ENCODE data around the gene PIK3R3.
A peak's percentile ranks its signal among the peaks of the same experiment; 100 is the strongest.
"Not testable (repeated sequence)": the region's sequence is repeated elsewhere in the genome, so short reads cannot be mapped to it uniquely, and the experiment has no call there.

The PIK3R3 gene

DNA sequence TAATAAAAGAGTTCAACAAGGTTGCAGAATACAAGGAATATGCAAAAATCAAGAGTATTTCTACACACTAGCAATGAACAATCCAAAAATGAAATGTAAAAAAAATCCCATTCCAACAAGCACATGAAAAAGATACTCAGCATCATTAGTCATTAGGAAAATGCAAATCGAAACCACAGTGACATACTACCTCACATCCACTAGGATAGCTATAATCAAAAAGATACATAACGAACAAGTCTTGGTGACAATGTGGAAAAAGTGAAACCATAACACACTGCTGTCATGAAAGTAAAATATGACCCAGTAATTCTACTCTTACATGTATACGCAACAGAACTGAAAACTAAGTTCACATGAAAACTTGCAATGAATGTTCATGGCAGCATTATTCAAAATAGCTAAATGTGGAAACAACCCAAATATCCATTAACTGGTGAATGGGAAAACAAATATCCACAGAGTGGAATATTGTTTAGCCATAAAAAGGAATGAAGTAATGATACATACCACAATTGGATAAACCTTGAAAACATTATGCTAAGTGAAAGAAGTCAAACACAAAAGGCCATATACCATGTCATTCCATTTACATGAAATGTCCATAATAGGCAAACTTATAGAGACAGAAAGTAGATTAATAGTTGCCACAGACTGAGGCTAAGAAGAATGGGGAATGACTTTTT, 34.3 kb downstream of the PIK3R3 start:
- H3K4me3 Mint-ChIP-seq: no peak overlapping the region
- H3K9me3 Mint-ChIP-seq: peaks cover 8% of the 10 kb centered on the region
- peaks cover 19% of the 10 kb centered on the region for H3K4me1 Mint-ChIP-seq (ENCODE audit: low read depth)
- peaks cover 4% of the 10 kb centered on the region for H3K36me3 Mint-ChIP-seq (ENCODE audit: low read depth)
- no peaks in the 10 kb centered on the region for H3K27me3 Mint-ChIP-seq
- peak overlapping the region; percentile 26 for H3K27ac Mint-ChIP-seq

DNA sequence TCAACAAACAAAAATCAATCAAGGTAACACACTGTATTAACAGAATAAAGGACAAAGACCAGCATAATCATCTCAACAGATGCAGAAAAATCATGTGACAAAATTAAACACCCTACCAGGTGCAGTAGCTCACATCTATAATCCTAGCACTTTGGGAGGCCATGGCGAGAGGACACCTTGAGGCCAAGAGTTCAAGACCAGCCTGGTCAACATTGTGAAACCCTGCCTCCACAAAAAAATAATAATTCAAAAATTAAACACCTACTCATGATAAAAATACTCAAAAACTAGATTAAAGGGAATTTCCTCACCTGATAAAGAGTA, 35.3 kb downstream of the PIK3R3 start:
- Mint-ChIP-seq H3K36me3 (ENCODE audit: low read depth) (peaks cover 4% of the 10 kb centered on the region), H3K27me3 (peaks cover 4% of the 10 kb centered on the region), H3K4me1 (ENCODE audit: low read depth) (peaks cover 15% of the 10 kb centered on the region), H3K4me3 (no peak overlapping the region), H3K9me3 (peaks cover 8% of the 10 kb centered on the region), H3K27ac (no peak overlapping the region)

GRCh38 chr1:46096269-46097148, 35.9 kb downstream of the PIK3R3 start:
- Mint-ChIP-seq H3K36me3 (ENCODE audit: low read depth) (peaks cover 4% of the 10 kb centered on the region), H3K27ac (no peak overlapping the region), H3K9me3 (peaks cover 7% of the 10 kb centered on the region), H3K27me3 (peaks cover 4% of the 10 kb centered on the region), H3K4me3 (no peak overlapping the region), H3K4me1 (ENCODE audit: low read depth) (peaks cover 15% of the 10 kb centered on the region)

GRCh38 chr1:46095110-46095509, 37.3 kb downstream of the PIK3R3 start:
- not testable (repeated sequence) for H3K27me3 Mint-ChIP-seq; H3K9me3 Mint-ChIP-seq; H3K27ac Mint-ChIP-seq; H3K36me3 Mint-ChIP-seq (ENCODE audit: low read depth); H3K4me3 Mint-ChIP-seq
- peaks cover 15% of the 10 kb centered on the region for H3K4me1 Mint-ChIP-seq (ENCODE audit: low read depth)

DNA sequence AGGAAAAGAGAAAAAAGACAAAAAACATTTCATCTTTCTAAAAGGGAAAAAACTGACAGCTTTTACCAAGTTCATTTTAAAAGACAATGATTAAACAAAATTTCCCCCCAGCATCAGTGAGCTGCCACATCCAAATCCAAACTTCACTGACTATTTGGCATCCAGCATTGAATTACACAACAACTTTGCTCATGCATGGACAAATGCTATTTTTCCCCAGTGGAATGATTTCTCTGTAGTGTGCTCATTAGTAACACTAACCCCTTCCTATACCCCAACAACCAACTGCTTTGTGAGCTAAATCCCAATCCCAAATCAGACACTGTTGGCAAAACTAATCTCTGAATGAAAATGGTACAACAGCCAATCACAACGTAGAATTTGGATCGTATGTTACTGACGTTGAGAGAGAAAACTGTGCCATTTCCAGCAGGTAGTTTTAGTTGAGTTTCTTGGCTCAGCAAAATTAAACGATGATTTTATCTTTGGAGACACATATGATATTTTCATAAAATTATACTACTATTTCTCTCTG, 37.9 kb downstream of the PIK3R3 start:
- Mint-ChIP-seq H3K9me3 (peaks cover 4% of the 10 kb centered on the region), H3K4me3 (no peak overlapping the region), H3K27ac (no peak overlapping the region)

DNA sequence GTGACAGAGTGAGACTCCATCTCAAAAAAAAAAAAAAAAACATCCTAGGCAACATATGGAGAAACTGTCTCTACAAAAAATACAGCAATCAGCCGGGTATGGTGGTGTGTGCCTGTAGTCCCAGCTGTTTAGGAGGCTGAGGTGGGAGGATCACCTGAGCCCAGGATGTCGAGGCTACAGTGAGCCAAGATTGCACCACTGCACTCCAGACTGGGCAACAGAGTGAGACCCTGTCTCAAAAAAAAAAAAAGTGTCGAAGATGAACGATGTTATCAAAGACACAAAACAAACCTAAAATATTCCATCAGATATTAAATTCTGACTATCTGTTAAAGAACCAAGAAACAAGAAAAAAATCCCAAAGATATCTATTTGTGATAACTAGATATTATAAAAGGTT, 38.6 kb downstream of the PIK3R3 start:
- not testable (repeated sequence) for H3K27ac Mint-ChIP-seq; H3K9me3 Mint-ChIP-seq; H3K4me3 Mint-ChIP-seq; H3K36me3 Mint-ChIP-seq (ENCODE audit: low read depth); H3K27me3 Mint-ChIP-seq
- peaks cover 15% of the 10 kb centered on the region for H3K4me1 Mint-ChIP-seq (ENCODE audit: low read depth)

More for the DNA sequence above, 37.9 kb downstream of the PIK3R3 start:
- Mint-ChIP-seq H3K27me3 (peaks cover 4% of the 10 kb centered on the region), H3K4me1 (ENCODE audit: low read depth) (peaks cover 15% of the 10 kb centered on the region), H3K36me3 (ENCODE audit: low read depth) (peaks cover 4% of the 10 kb centered on the region)

GRCh38 chr1:46087891-46088290, 44.5 kb downstream of the PIK3R3 start:
- H3K27me3 Mint-ChIP-seq: peaks cover 4% of the 10 kb centered on the region
- no peak overlapping the region for H3K4me3 Mint-ChIP-seq
- H3K36me3 Mint-ChIP-seq (ENCODE audit: low read depth): no peaks in the 10 kb centered on the region
- no peak overlapping the region for H3K27ac Mint-ChIP-seq
- H3K9me3 Mint-ChIP-seq: no peaks in the 10 kb centered on the region
- no peaks in the 10 kb centered on the region for H3K4me1 Mint-ChIP-seq (ENCODE audit: low read depth)

GRCh38 chr1:46086576-46086975, 45.9 kb downstream of the PIK3R3 start:
- no peaks in the 10 kb centered on the region for H3K27me3 Mint-ChIP-seq
- no peaks in the 10 kb centered on the region for H3K9me3 Mint-ChIP-seq
- H3K36me3 Mint-ChIP-seq (ENCODE audit: low read depth): no peaks in the 10 kb centered on the region
- H3K27ac Mint-ChIP-seq: no peak overlapping the region
- no peaks in the 10 kb centered on the region for H3K4me1 Mint-ChIP-seq (ENCODE audit: low read depth)
- no peak overlapping the region for H3K4me3 Mint-ChIP-seq

- Mint-ChIP-seq H3K9me3 (no peaks in the 10 kb centered on the region), H3K4me3 (no peak overlapping the region), H3K27me3 (no peaks in the 10 kb centered on the region), H3K36me3 (ENCODE audit: low read depth) (no peaks in the 10 kb centered on the region), H3K4me1 (ENCODE audit: low read depth) (no peaks in the 10 kb centered on the region), H3K27ac (no peak overlapping the region)
Observed at GRCh38 chr1:46084553-46085451, 47.6 kb downstream of the PIK3R3 start.

DNA sequence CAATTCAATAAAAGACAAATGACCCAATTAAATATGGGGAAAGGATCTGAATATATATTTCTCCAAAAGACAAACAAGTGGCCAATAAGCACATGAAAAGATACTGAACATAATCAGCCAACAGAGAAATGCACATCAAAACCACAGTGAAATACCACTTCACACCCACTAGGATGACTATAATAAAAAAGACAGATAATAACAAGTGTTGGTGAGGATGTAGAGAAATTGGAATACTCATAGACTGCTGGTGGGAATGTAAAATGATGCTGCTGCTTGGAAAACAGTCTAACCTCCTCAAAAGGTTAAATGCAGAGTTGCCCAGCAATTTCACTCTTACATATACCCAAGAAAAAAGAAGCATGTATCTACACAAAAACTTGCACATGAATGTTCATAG, 48.9 kb downstream of the PIK3R3 start:
- no peaks in the 10 kb centered on the region for H3K4me1 Mint-ChIP-seq (ENCODE audit: low read depth)
- peaks cover 4% of the 10 kb centered on the region for H3K27me3 Mint-ChIP-seq
- H3K27ac Mint-ChIP-seq: no peak overlapping the region
- no peaks in the 10 kb centered on the region for H3K36me3 Mint-ChIP-seq (ENCODE audit: low read depth)
- H3K9me3 Mint-ChIP-seq: no peaks in the 10 kb centered on the region
- no peak overlapping the region for H3K4me3 Mint-ChIP-seq

DNA sequence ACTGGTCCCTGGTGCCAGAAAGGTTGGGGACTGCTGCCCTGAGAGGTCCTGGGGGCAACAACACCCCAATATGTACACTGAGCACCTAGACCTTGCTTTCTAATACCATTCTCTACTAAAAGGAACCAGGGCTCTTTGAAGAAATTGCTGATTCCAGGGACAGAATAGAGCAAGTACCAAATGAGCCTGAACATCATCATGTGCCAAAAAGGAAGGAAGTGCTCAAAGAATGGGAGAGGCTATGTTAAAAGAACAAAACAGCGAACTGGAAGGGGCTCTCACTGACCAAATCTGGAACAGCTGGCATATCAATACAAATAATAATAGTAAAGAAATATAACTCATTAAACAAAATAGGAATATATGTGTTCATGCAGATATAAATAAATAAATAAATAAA, 50.8 kb downstream of the PIK3R3 start:
- H3K36me3 Mint-ChIP-seq (ENCODE audit: low read depth): no peaks in the 10 kb centered on the region
- H3K27me3 Mint-ChIP-seq: peaks cover 4% of the 10 kb centered on the region
- H3K4me3 Mint-ChIP-seq: no peak overlapping the region
- no peaks in the 10 kb centered on the region for H3K4me1 Mint-ChIP-seq (ENCODE audit: low read depth)
- H3K9me3 Mint-ChIP-seq: no peaks in the 10 kb centered on the region
- no peak overlapping the region for H3K27ac Mint-ChIP-seq

DNA sequence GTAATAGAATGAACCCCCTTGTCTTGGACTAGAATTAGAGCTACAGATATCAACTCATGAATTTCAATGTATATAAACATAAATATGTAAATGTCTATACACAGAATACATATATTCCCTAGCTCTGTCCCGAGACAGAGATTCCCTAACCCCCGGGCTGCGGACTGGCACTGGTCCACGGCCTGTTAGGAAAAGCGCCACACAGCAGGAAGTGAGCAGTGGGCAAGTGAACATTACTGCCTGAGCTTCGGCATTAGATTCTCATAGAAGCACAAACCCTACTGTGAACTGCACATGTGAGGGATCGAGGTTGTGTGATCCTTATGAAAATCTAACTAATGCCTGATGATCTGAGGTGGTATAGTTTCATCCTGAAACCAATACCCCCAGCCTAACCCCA, 51.2 kb downstream of the PIK3R3 start:
- no peaks in the 10 kb centered on the region for H3K9me3 Mint-ChIP-seq
- H3K4me3 Mint-ChIP-seq: no peak overlapping the region
- H3K36me3 Mint-ChIP-seq (ENCODE audit: low read depth): peaks cover under 1% of the 10 kb centered on the region
- no peak overlapping the region for H3K27ac Mint-ChIP-seq
- no peaks in the 10 kb centered on the region for H3K4me1 Mint-ChIP-seq (ENCODE audit: low read depth)
- H3K27me3 Mint-ChIP-seq: peaks cover 4% of the 10 kb centered on the region

DNA sequence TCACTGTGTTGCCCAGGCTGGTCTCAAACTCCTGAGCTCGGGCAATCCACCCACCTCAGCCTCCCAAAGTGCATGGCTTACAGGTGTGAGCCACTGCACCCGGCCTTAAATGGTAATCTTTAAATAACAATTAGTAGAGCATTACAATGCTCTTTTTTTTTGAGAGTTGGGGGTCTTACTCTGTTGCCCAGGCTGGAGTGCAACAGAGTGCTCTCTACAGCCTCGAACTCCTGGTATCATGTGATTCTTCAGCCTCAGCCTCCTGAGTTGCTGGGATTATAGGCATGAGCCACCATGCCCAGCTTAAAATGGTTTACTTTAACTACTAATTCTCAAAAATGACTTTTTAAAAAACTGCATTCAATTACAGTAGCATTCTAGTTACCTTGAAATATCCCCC, 52.2 kb downstream of the PIK3R3 start:
- H3K4me3 Mint-ChIP-seq: no peak overlapping the region
- peaks cover 4% of the 10 kb centered on the region for H3K27me3 Mint-ChIP-seq
- H3K9me3 Mint-ChIP-seq: no peaks in the 10 kb centered on the region
- no peak overlapping the region for H3K27ac Mint-ChIP-seq
- no peaks in the 10 kb centered on the region for H3K4me1 Mint-ChIP-seq (ENCODE audit: low read depth)
- H3K36me3 Mint-ChIP-seq (ENCODE audit: low read depth): peaks cover 3% of the 10 kb centered on the region

DNA sequence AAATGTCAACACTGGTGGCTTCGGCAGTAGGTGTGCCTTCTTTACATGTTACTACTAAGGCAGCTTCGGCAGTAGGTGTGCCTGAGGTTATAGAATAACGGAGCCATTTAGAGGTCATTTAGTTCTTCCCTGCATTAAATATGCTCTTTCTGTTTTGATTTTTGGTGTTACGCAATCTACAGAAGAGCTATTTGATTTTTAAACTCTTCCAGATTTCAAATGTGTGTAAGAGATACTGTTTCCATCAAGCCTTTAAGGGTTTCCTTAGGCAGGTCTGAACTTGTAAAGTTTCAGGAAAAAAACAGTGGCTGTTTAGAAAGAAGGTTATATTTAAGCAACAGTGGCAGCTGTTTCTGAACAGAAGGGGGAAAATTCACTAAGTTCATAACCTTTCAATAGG, 54.8 kb downstream of the PIK3R3 start:
- no peaks in the 10 kb centered on the region for H3K4me1 Mint-ChIP-seq (ENCODE audit: low read depth)
- H3K27ac Mint-ChIP-seq: no peak overlapping the region
- H3K36me3 Mint-ChIP-seq (ENCODE audit: low read depth): peaks cover 3% of the 10 kb centered on the region
- H3K27me3 Mint-ChIP-seq: peaks cover 4% of the 10 kb centered on the region
- no peaks in the 10 kb centered on the region for H3K9me3 Mint-ChIP-seq
- H3K4me3 Mint-ChIP-seq: no peak overlapping the region

DNA sequence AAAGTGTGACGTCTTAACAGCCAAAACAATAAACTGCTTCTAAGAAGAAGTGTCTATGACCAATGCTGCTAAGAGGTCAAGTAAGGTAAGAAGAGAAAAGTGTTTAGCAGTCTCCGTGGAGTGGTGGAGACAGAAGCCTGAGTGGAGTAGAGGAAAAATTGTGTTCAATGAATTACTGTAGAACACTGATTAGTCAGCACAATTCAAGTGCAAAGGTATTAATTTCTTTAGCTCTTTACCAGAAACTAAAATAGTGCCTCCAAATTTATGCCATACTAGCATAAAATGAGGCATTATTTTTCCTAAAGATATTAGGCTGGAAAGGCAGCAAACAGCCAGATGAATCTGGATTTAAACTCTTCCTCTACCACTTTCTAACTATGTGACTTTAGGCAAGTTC, 56.1 kb downstream of the PIK3R3 start:
- Mint-ChIP-seq H3K4me3 (no peak overlapping the region), H3K9me3 (no peaks in the 10 kb centered on the region), H3K4me1 (ENCODE audit: low read depth) (no peaks in the 10 kb centered on the region), H3K27me3 (peaks cover 4% of the 10 kb centered on the region), H3K27ac (no peak overlapping the region), H3K36me3 (ENCODE audit: low read depth) (peaks cover 3% of the 10 kb centered on the region)

Measured in stimulated activated naive CD8-positive, alpha-beta T cell treated with anti-CD3 and anti-CD28 coated beads, Interleukin-15, Interleukin-2, amounts not matched to agents 100 ng/mL and 50 ng/mL, for 24 hours (primary cell).